Suprapubic skin (tissue), 3 donors: ENCODE results near the gene GPATCH4.

Source experiments
- POLR2A ChIP-seq, 2 donors: fragments of 450-650 bp; IDR thresholded peaks; one replicate each; pipeline ENCODE4 v1.6.1; 2017; ENCODE audit warnings: antibody characterized with exemption in 2 of 2, mild to moderate bottlenecking in 2 of 2, moderate library complexity in 2 of 2
- TF ChIP-seq, protein P1 (sequence below), 2 donors: fragments of 200-600 bp in 1 of 2; fragments of 450-650 bp in 1 of 2; sonication (generic) in 1 of 2; IDR thresholded peaks; one replicate each; pipeline ENCODE4 v1.5.1; 2016 to 2019; ENCODE audit warnings: antibody characterized with exemption in 2 of 2, mild to moderate bottlenecking in 1 of 2, moderate library complexity in 1 of 2

DNA sequence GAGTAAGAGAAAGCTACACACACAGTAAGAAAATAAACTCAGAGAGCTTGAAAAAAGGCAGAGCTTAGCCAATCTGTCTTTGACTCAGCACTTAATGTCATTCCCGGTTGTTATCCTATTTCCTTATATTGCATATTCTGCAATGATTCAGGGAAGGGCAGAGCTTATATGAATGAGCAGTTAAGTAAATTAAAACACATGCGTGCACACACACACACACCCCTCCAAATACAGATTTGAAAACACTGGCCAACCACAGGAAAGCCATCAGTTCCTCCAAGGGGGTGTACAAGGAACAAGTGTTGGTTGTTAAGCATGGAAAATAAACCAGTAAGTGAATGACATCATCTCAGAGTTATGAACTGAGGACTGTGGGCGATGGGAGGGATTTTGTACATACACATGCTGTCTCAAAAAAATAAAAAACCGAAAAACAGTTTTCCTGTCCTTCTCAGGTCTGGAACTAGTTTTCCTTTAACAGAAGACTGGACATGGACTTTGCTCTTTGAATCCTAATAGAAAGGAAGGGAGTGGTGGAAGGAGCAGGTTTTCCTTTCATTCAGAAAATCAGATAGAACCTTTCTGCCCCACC, 29.9 kb downstream of the GPATCH4 start:
- TF ChIP-seq, protein P1, sequence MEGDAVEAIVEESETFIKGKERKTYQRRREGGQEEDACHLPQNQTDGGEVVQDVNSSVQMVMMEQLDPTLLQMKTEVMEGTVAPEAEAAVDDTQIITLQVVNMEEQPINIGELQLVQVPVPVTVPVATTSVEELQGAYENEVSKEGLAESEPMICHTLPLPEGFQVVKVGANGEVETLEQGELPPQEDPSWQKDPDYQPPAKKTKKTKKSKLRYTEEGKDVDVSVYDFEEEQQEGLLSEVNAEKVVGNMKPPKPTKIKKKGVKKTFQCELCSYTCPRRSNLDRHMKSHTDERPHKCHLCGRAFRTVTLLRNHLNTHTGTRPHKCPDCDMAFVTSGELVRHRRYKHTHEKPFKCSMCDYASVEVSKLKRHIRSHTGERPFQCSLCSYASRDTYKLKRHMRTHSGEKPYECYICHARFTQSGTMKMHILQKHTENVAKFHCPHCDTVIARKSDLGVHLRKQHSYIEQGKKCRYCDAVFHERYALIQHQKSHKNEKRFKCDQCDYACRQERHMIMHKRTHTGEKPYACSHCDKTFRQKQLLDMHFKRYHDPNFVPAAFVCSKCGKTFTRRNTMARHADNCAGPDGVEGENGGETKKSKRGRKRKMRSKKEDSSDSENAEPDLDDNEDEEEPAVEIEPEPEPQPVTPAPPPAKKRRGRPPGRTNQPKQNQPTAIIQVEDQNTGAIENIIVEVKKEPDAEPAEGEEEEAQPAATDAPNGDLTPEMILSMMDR (IDR thresholded peaks at IDR 0.05): no peak
- TF ChIP-seq POLR2A (IDR thresholded peaks at IDR 0.05): no peak
